HUES64 (cell line): ENCODE measurements around the gene KLK14.

ENCODE experiments used
- H3K27ac ChIP-seq: 2 replicates; pipeline ENCODE4 v1.7.0; 2013; ENCODE audit warnings: low read depth, low read length, inconsistent platforms
- H3K27me3 ChIP-seq: 2 replicates; pipeline ENCODE4 v1.6.1; 2013; ENCODE audit warnings: mild to moderate bottlenecking, low read length; ENCODE audit not compliant: insufficient read depth
- H3K36me3 ChIP-seq: 2 replicates; pipeline ENCODE4 v1.6.1; 2013; ENCODE audit warnings: mild to moderate bottlenecking, low read length; ENCODE audit not compliant: insufficient read depth
- H3K4me1 ChIP-seq: 2 replicates; pipeline ENCODE4 v1.6.1; 2013; ENCODE audit warnings: mild to moderate bottlenecking, low read length, moderate library complexity; ENCODE audit not compliant: insufficient read depth
- H3K4me3 ChIP-seq: 2 replicates; pipeline ENCODE4 v1.5.1; 2013; ENCODE audit warnings: mild to moderate bottlenecking, low read length, moderate library complexity
- H3K9ac ChIP-seq: 2 replicates; pipeline ENCODE4 v1.6.1; 2013; ENCODE audit warnings: mild to moderate bottlenecking, low read depth, low read length
- H3K9me3 ChIP-seq: 2 replicates; pipeline ENCODE4 v1.6.1; 2013; ENCODE audit warnings: low read depth, low read length; ENCODE audit not compliant: insufficient read depth
- WGBS: fragments of 150-250, 120-280 bp; methylation state at CpG from one replicate; pipeline ENCODE4 v1.1.7; 2013; ENCODE audit warnings: missing lambda C conversion rate; 5-methylcytosine and 5-hydroxymethylcytosine counted together

KLK14 gene

DNA sequence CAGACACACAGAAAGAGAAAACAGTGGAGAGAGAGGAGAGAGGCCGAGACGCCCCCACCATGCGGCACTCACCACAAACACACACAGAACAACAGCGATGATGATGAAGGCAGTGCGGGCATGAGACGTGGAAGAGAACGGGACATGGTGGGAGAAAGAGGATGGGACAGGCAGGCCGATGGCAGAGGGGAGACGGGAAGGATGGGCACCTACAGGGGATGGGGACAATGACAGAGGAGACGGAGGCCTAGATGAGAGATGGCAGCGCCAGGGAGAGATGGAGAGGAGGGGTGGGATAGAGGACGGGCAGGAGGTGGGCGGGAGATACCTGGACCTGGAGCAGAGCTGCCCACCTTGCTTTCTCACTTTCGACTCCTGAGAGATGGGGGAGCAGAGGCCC, 1.1 kb upstream of the KLK14 start:
- H3K9ac ChIP-seq: no peak overlapping the region
- H3K9me3 ChIP-seq: no peaks in the 10 kb centered on the region
- H3K27me3 ChIP-seq: no peaks in the 10 kb centered on the region
- WGBS: 85% methylated on average over 12 of the region's 14 CpGs
- H3K27ac ChIP-seq: no peak overlapping the region
- H3K4me3 ChIP-seq: no peak overlapping the region
- H3K36me3 ChIP-seq: no peaks in the 10 kb centered on the region
- H3K4me1 ChIP-seq: 0 out of 2 replicates have a peak, but pooled peaks cover 4% of the 10 kb centered on the region

DNA sequence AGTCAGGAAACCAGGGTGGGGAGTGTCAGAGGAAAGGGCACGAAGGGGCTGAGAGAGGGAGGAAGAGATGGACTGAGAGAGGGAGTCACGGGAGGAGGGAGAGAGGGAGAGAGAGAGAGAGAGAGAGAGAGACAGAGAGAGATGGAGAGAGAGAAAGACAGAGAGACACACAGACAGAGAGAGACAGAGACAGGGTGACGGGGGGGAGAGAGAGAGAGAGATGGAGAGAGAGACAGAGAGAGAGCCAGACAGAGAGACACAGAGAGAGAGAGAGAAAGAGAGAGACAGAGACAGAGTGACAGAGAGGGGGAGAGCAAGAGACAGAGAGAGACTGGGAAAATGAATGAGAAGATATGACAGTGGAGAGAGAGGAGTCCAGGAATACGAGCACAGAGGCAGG, 494 bp upstream of the KLK14 start:
- Histone ChIP-seq H3K27me3 (no peaks in the 10 kb centered on the region), H3K27ac (no peak overlapping the region), H3K4me3 (no peak overlapping the region), H3K4me1 (0 out of 2 replicates have a peak, but pooled peaks cover 4% of the 10 kb centered on the region), H3K36me3 (no peaks in the 10 kb centered on the region), H3K9me3 (no peaks in the 10 kb centered on the region), H3K9ac (no peak overlapping the region)
- 73% methylated on average over 4 of the region's 4 CpGs for WGBS

DNA sequence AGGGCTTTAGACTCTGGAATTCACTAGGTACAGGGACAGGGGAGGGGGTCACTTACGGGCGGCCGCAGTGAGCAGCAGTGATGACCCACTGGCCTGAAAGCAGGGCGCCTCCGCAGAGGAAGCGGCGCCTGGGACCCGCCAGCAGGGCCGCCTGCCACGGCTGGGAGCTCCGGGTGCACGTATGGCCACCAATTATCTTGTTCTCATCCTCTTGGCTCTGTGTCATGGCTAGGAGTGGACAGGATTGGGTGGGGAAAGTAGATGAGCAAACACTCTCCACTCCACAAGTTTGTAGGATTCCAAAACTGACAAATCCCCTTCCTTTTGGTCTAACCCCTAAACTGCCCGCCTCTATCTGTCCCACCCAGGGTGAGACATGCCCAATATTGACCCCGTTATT, 1.2 kb downstream of the KLK14 start:
- no peaks in the 10 kb centered on the region for H3K9me3 ChIP-seq
- no peak overlapping the region for H3K27ac ChIP-seq
- 0 out of 2 replicates have a peak, but pooled peaks cover 4% of the 10 kb centered on the region for H3K4me1 ChIP-seq
- no peak overlapping the region for H3K4me3 ChIP-seq
- H3K36me3 ChIP-seq: no peaks in the 10 kb centered on the region
- no peak overlapping the region for H3K9ac ChIP-seq
- H3K27me3 ChIP-seq: no peaks in the 10 kb centered on the region
- WGBS: 95% methylated on average over 14 of the region's 14 CpGs

DNA sequence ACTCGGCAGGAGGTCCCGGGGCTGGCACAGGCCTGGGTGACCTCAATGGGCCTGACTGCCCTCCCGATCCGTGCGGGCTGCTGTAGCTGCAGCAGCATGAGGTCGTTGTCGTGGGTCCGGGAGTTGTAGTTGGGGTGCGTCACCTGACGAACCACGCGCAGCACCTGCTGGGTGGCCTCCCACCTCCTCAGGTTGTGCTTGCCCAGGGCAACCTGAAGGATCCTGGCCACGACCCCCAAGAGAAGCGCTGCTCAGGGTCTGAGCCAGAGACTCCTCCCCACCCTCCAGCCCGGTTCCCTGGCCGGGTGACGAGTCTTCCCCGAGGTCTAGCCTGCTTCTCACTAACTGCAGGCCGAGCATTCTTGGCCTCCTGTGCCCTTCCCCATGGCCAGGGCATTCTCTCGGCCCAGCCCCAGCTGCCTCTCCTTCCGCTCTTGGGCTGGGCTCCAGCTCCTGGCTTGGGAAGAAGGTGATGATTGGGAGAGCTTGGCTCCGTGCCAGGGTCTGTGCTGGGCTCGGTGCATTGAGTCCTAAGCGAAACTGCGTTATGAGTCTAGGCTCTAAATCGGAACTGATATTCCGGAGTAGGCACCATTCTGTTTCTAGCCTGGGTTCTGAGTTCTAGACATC, 3.1 kb downstream of the KLK14 start:
- WGBS: 93% methylated on average over 27 of the region's 27 CpGs
- Histone ChIP-seq H3K27me3 (no peaks in the 10 kb centered on the region), H3K9ac (no peak overlapping the region), H3K4me3 (no peak overlapping the region), H3K27ac (no peak overlapping the region), H3K9me3 (no peaks in the 10 kb centered on the region), H3K36me3 (no peaks in the 10 kb centered on the region), H3K4me1 (no peaks in the 10 kb centered on the region)

DNA sequence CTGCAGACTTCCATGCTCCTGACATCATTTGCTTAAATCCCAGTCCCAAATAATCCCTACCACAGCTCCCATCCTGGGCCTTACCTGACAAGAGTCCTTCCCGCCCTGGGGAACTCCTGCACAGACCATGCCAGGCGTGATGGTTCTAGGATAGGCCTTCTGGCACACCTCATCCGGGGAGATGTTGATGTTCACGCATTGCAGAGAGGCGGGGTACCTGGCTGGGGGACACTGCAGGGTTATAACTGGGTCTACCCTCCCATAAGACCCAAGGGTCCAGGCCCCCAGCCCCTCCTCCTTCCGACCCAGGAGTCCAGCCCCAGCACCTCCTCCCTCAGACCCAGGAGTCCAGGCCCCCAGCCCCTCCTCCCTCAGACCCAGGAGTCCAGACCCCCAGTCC, 4.0 kb downstream of the KLK14 start:
- no peak overlapping the region for H3K9ac ChIP-seq
- no peak overlapping the region for H3K4me3 ChIP-seq
- H3K9me3 ChIP-seq: peaks cover 5% of the 10 kb centered on the region
- WGBS: 90% methylated on average over 6 of the region's 6 CpGs
- H3K36me3 ChIP-seq: no peaks in the 10 kb centered on the region
- no peaks in the 10 kb centered on the region for H3K4me1 ChIP-seq
- no peaks in the 10 kb centered on the region for H3K27me3 ChIP-seq
- H3K27ac ChIP-seq: no peak overlapping the region

DNA sequence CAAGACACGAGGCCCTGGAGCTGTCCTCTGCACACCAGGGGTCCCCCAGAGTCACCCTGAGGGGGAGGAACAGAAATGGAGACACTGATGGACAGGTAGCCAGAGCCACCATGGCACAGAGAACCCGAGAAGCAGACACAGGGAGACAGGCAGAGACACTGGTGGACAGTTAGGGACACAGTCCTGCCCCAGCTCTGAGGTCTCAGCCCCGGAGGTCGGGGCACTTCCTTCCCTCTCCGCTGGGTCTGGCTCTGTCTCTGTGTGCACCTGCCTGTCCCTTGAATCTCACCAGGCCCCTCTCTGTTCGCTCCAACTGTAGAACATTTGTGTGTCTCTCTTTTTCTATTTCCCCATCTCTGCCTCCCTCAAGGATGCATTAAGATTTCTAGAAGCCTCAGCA, 4.6 kb downstream of the KLK14 start:
- Histone ChIP-seq H3K9ac (no peak overlapping the region), H3K27ac (no peak overlapping the region), H3K36me3 (no peaks in the 10 kb centered on the region), H3K4me3 (no peak overlapping the region), H3K27me3 (no peaks in the 10 kb centered on the region), H3K4me1 (no peaks in the 10 kb centered on the region), H3K9me3 (peaks cover 10% of the 10 kb centered on the region)
- WGBS: 90% methylated on average over 6 of the region's 6 CpGs

DNA sequence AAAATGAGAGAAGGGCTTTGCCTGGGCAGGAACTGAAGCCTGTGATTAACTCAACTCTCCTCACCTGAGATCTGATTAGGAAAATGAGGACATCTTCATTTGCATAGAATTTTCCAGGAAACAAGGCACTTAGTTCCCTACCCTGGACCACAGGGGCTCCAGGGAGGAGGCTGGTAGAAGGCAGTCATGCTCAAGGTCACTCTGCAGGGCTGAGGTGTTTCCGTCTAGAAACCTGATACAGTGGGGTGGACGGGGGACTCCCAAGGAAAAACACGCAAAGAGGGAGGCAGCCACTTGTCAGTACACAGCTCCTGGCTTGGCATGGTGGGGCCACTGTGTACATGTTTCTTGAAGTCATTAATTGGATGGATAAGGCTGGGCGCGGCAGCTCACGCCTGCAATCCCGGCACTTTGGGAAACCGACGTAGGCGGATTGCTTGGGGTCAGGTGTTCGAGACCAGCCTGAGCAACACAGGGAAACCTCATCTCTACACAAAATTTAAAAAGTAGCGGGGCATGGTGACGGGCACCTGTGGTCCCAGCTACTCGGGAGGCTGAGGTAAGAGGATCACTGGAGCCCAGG, 6.0 kb downstream of the KLK14 start:
- Histone ChIP-seq H3K4me3 (no peak overlapping the region), H3K27me3 (no peaks in the 10 kb centered on the region), H3K36me3 (no peaks in the 10 kb centered on the region), H3K4me1 (no peaks in the 10 kb centered on the region), H3K9me3 (peaks cover 10% of the 10 kb centered on the region), H3K27ac (no peak overlapping the region), H3K9ac (no peak overlapping the region)
- WGBS: 88% methylated on average over 14 of the region's 14 CpGs

DNA sequence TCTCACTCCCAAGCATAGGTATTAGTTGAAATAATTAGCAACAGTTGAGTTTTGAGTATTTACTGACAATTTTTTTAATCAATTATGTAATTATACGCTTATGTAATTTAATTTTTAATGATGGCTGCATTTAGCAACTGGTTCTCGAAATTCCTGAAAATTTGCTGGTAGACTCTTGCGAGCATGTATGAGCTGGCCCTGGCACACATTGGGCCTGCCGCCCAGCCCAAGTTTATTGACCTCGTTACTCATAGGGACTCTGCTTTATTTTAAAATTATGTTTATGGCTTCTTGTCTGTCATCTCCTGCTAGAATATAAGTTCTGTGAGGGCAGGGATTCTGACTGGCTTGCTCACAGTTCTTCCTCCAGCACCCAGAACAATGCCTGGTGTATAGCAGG, 6.7 kb downstream of the KLK14 start:
- no peaks in the 10 kb centered on the region for H3K27me3 ChIP-seq

DNA sequence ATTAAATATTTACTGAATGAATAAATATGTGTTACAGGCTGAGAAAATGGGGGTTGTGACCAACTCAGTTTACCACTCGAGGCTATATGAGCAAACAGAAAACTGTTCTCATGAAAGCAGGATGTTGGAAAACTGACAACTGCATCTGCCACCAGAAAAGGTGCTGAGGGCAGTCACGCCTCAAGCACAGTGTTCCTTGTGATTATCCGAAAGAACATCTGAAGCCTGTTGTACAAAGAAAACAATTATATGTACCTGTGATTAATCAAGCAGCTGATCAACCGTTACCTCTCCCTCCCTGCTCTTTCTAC, 11.6 kb downstream of the KLK14 start:
- H3K9me3 ChIP-seq: peaks cover 10% of the 10 kb centered on the region
- 92% methylated on average over 4 of the region's 4 CpGs for WGBS
- H3K4me3 ChIP-seq: no peak overlapping the region
- no peak overlapping the region for H3K27ac ChIP-seq
- H3K27me3 ChIP-seq: peaks cover 2% of the 10 kb centered on the region; the same call in 1 of the 2 replicates
- no peak overlapping the region for H3K9ac ChIP-seq
- no peaks in the 10 kb centered on the region for H3K36me3 ChIP-seq
- 0 out of 2 replicates have a peak, but pooled peaks cover under 1% of the 10 kb centered on the region for H3K4me1 ChIP-seq

More for the DNA sequence above, 6.7 kb downstream of the KLK14 start:
- Histone ChIP-seq H3K9me3 (peaks cover 10% of the 10 kb centered on the region), H3K4me3 (no peak overlapping the region), H3K36me3 (no peaks in the 10 kb centered on the region), H3K9ac (no peak overlapping the region), H3K4me1 (no peaks in the 10 kb centered on the region), H3K27ac (no peak overlapping the region)
- WGBS: 93% methylated on average over 5 of the region's 5 CpGs

DNA sequence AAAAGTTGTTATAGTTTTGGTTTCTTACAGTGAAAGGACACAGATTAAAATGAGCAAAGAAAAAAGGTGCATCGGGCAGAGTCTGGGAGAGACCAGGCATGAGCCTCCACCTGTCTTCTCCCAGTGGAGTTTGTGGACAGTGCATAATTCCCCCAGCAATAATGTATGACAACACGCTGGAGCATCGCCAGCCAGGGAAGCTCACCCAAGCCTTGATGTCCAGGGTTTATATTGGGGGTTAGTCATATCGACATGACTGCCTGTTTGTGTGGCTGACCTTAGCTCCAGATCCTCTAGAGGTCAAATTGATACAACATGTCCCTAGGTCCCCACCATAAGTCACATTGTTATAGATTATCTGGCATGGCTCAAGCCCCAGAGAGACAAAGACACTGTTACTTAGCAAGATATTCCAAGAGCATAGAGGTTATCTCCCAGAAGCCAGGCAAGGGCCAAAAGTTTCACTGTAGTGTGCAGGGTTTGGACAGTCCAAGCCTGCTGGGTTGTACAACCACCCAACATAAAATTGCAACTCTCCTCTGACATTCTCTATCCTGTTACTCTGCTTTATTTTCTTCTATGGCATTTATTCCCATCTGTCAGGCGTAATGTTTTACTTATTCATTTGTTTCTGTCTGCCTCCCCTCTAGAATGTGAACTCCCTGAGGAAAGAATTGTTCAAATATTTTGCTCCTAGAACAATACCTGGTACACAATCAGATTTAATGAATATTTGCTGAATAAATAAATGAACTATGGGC, 12.2 kb downstream of the KLK14 start:
- Histone ChIP-seq H3K4me1 (peaks cover 5% of the 10 kb centered on the region; the same call in 1 of the 2 replicates), H3K9ac (no peak overlapping the region), H3K36me3 (no peaks in the 10 kb centered on the region), H3K27ac (no peak overlapping the region), H3K9me3 (peaks cover 10% of the 10 kb centered on the region), H3K4me3 (no peak overlapping the region), H3K27me3 (peaks cover 7% of the 10 kb centered on the region; the same call in 1 of the 2 replicates)
- WGBS: 92% methylated on average over 5 of the region's 5 CpGs

DNA sequence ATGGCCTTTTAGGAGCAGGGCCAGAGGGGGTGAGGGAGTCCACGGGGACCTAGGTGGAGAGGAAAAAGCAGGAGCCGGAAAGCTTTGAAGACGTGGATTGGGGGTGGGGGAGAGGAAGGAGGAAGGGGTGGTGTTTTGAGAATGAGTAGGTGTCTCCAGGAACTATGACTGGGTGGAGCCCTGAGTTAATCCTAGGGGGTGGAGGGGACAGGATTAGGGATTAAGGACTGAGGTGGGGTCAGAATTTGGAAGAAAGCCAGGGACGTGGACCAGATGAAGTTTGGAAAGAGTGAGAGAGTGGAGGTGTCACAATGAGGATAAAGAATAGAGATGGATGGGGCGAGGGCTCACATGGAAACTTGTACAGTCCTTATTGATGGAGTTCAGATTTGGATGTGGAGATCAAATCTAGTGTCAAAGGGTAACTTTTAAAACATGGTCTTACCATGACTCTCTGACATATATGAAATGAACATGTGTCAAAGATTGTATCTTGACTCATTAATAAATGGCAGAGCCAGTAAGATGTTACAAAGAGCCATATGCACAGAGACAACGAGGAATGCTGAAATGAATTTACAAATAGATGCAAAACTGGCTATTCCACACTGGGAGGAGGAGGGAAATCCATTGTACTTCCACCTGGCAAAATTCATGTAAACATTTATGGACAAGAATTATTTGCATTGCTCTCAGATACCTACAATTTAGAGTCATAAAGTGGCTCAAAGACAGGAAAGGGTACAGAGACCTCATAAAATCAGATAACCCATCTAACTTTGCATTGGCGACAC, 16.1 kb downstream of the KLK14 start:
- WGBS: 81% methylated on average over 7 of the region's 7 CpGs
- Histone ChIP-seq H3K27ac (no peak overlapping the region), H3K9me3 (no peaks in the 10 kb centered on the region), H3K27me3 (peaks cover 15% of the 10 kb centered on the region; the same call in 1 of the 2 replicates), H3K9ac (no peak overlapping the region), H3K4me1 (peaks cover 5% of the 10 kb centered on the region; the same call in 1 of the 2 replicates), H3K36me3 (no peaks in the 10 kb centered on the region), H3K4me3 (no peak overlapping the region)
